Liver (tissue), 9 donors: ENCODE data around the gene TTC4. TPM values are rescaled to one million over a fixed set of nuclear protein-coding genes. Genes with fewer than 3 reads are reported as not detected.

Source experiments
- DNase-seq: peaks from one replicate; pipeline ENCODE4 v3.0.0-alpha.2; 2017; ENCODE audit warnings: low spot score
- H3K27ac ChIP-seq, 2 donors: one replicate each; pipeline ENCODE4 v1.7.0; 2013; ENCODE audit warnings: inconsistent platforms in 2 of 2, low read length in 2 of 2, control low read depth in 1 of 2, low read depth in 1 of 2, mild to moderate bottlenecking in 1 of 2
- H3K27me3 ChIP-seq, 4 donors: one replicate each; pipeline versions ENCODE4 v1.6.1 to v1.7.0; 2013; ENCODE audit warnings: low read length in 3 of 4, inconsistent platforms in 1 of 4, mild to moderate bottlenecking in 1 of 4, moderate library complexity in 1 of 4; ENCODE audit not compliant: control insufficient read depth in 4 of 4, insufficient read depth in 4 of 4
- H3K36me3 ChIP-seq, 4 donors: one replicate each; pipeline versions ENCODE4 v1.6.1 to v1.7.0; 2013; ENCODE audit warnings: low read length in 3 of 4, mild to moderate bottlenecking in 3 of 4, low read depth in 1 of 4, moderate library complexity in 1 of 4; ENCODE audit not compliant: control insufficient read depth in 4 of 4, insufficient read depth in 3 of 4
- H3K4me1 ChIP-seq, 4 donors: one replicate each; pipeline versions ENCODE4 v1.6.1 to v1.7.0; 2013; ENCODE audit warnings: low read length in 3 of 4, mild to moderate bottlenecking in 3 of 4, moderate library complexity in 1 of 4; ENCODE audit not compliant: control insufficient read depth in 4 of 4, insufficient read depth in 4 of 4
- H3K4me3 ChIP-seq, 3 donors: one replicate each; pipeline versions ENCODE4 v1.6.1 to v1.7.0; 2013; ENCODE audit warnings: low read length in 3 of 3, control low read depth in 1 of 3, low read depth in 1 of 3, mild to moderate bottlenecking in 1 of 3
- H3K9ac ChIP-seq, 2 donors: one replicate each; pipeline ENCODE4 v1.7.0; 2013; ENCODE audit warnings: low read length in 2 of 2, mild to moderate bottlenecking in 2 of 2, moderate library complexity in 2 of 2, control low read depth in 1 of 2, low read depth in 1 of 2
- H3K9me3 ChIP-seq, 4 donors: one replicate each; pipeline versions ENCODE4 v1.6.1 to v1.7.0; 2013; ENCODE audit warnings: low read length in 3 of 4; ENCODE audit not compliant: control insufficient read depth in 4 of 4
- CTCF ChIP-seq: fragments of 150-350 bp; IDR thresholded peaks from 2 replicates; pipeline ENCODE4 v1.5.1; 2017; ENCODE audit warnings: improper control_type of control experiment, low read depth, low read length; ENCODE audit not compliant: missing input control
- EGR1 ChIP-seq, 2 donors: IDR thresholded peaks; 2 replicates each; pipeline ENCODE4 v1.6.1; 2016 to 2018; ENCODE audit warnings: antibody characterized with exemption in 2 of 2, low read depth in 2 of 2
- FOXA1 ChIP-seq: IDR thresholded peaks from 2 replicates; pipeline ENCODE4 v1.6.1; 2016; ENCODE audit warnings: antibody characterized with exemption
- FOXA2 ChIP-seq: IDR thresholded peaks from 2 replicates; pipeline ENCODE4 v1.6.1; 2016; ENCODE audit warnings: antibody characterized with exemption
- GABPA ChIP-seq, 2 donors: IDR thresholded peaks in 1 of 2; conservative IDR thresholded peaks in 1 of 2; 2 replicates each; pipeline ENCODE4 v1.6.1; 2016; ENCODE audit warnings: antibody characterized with exemption in 2 of 2, mild to moderate bottlenecking in 1 of 2, moderate library complexity in 1 of 2
- HNF4A ChIP-seq, 2 donors: conservative IDR thresholded peaks; 2 replicates each; pipeline ENCODE4 v1.6.1; 2016; ENCODE audit warnings: antibody characterized with exemption in 2 of 2, mild to moderate bottlenecking in 2 of 2
- HNF4G ChIP-seq: IDR thresholded peaks from 2 replicates; pipeline ENCODE4 v1.6.1; 2016; ENCODE audit warnings: antibody characterized with exemption
- MAX ChIP-seq: IDR thresholded peaks from 2 replicates; pipeline ENCODE4 v1.6.1; 2016; ENCODE audit warnings: antibody characterized with exemption
- RAD21 ChIP-seq, 2 donors: IDR thresholded peaks; 2 replicates each; pipeline ENCODE4 v1.6.1; 2016; ENCODE audit warnings: antibody characterized with exemption in 2 of 2, mild to moderate bottlenecking in 2 of 2
- REST ChIP-seq: IDR thresholded peaks from 2 replicates; pipeline ENCODE4 v1.6.1; 2016; ENCODE audit warnings: antibody characterized with exemption, mild to moderate bottlenecking
- RXRA ChIP-seq, 2 donors: IDR thresholded peaks; 2 replicates each; pipeline ENCODE4 v1.6.1; 2017 to 2018; ENCODE audit warnings: antibody characterized with exemption in 2 of 2, mild to moderate bottlenecking in 1 of 2
- SP1 ChIP-seq: IDR thresholded peaks from 2 replicates; pipeline ENCODE4 v1.6.1; 2018; ENCODE audit warnings: antibody characterized with exemption, mild to moderate bottlenecking
- YY1 ChIP-seq: IDR thresholded peaks from 2 replicates; pipeline ENCODE4 v1.6.1; 2016; ENCODE audit warnings: antibody characterized with exemption, mild to moderate bottlenecking
- ZBTB33 ChIP-seq: IDR thresholded peaks from 2 replicates; pipeline ENCODE4 v1.6.1; 2016; ENCODE audit warnings: antibody characterized with exemption
- WGBS: extraction: QIAGEN DNeasy Blood & Tissue Kit; methylation state at CpG from one replicate; pipeline ENCODE4 v1.1.7; 2013; 5-methylcytosine and 5-hydroxymethylcytosine counted together
- polyA plus RNA-seq, 2 donors: library from polyadenylated mRNA; stranded (reverse) in 1 of 2; unstranded in 1 of 2; fragments of 200-250 nt in 1 of 2; fragments of >200 nt in 1 of 2; fragmentation: Nextera tagmentation in 1 of 2; extraction: Ambion mirVana in 1 of 2; gene quantifications; one replicate each; pipeline versions ENCODE4 v1.2.1 to v1.2.3, GENCODE V29; 2013 to 2015
- total RNA-seq, 2 donors: library from RNA; depleted of rRNA; stranded (reverse); fragments of >200 nt; gene quantifications; one replicate each; pipeline ENCODE4 v1.2.3, GENCODE V29; 2014
- donor health status: healthy.
- donor health status: healthy.
- donor health status: healthy.
- donor health status: healthy.
- donor health status: healthy.

Gene TTC4
- total and polyA plus RNA-seq, 4 donors = 6.9 to 10.9 (median 8.1) TPM

GRCh38 chr1:54694771-54695170 is 20.9 kb upstream of the TTC4 start:
- H3K36me3 ChIP-seq = peaks cover 0 to 12% (median 6%) of the 10 kb centered on the region in 4 donors
- WGBS = 93% methylated on average over 8 of the region's 8 CpGs
- no peaks in the 10 kb centered on the region for H3K27me3 ChIP-seq
- H3K27ac ChIP-seq = no peak overlapping the region
- TF ChIP-seq ZBTB33 (no peak), GABPA (IDR thresholded peaks at IDR 0.05 in 1 of 2, conservative IDR thresholded peaks at IDR 0.05 in 1 of 2) (no peak), CTCF (no peak), YY1 (no peak), MAX (no peak), RXRA (IDR thresholded peaks at IDR 0.05) (no peak), HNF4G (no peak), FOXA2 (no peak), HNF4A (conservative IDR thresholded peaks at IDR 0.05) (no peak), EGR1 (IDR thresholded peaks at IDR 0.05; ENCODE audit: low read depth in 2 of 2) (no peak), RAD21 (IDR thresholded peaks at IDR 0.05) (no peak)
- H3K9me3 ChIP-seq = no peaks in the 10 kb centered on the region
- DNase-seq = no peak
- no peaks in the 10 kb centered on the region for H3K4me1 ChIP-seq
- no peak overlapping the region for H3K4me3 ChIP-seq
- no peak overlapping the region for H3K9ac ChIP-seq

- no peaks in the 10 kb centered on the region for H3K4me1 ChIP-seq
- H3K9ac ChIP-seq = no peak overlapping the region
- no peak for DNase-seq
- H3K27me3 ChIP-seq = no peaks in the 10 kb centered on the region
- TF ChIP-seq GABPA (IDR thresholded peaks at IDR 0.05 in 1 of 2, conservative IDR thresholded peaks at IDR 0.05 in 1 of 2) (no peak), HNF4A (conservative IDR thresholded peaks at IDR 0.05) (no peak), FOXA2 (no peak), REST (no peak), ZBTB33 (no peak), CTCF (no peak), SP1 (no peak), MAX (no peak), RAD21 (IDR thresholded peaks at IDR 0.05) (no peak), EGR1 (IDR thresholded peaks at IDR 0.05; ENCODE audit: low read depth in 2 of 2) (no peak), FOXA1 (no peak)
- no peak overlapping the region for H3K27ac ChIP-seq
- peaks cover 0 to 13% (median 6%) of the 10 kb centered on the region in 4 donors for H3K36me3 ChIP-seq
- H3K9me3 ChIP-seq = no peaks in the 10 kb centered on the region
- 85% methylated on average over 15 of the region's 15 CpGs for WGBS
- no peak overlapping the region for H3K4me3 ChIP-seq
These were observed 20.4 kb upstream of the TTC4 start for GRCh38 chr1:54695221-54695620.
